GM19328 (cell line): ENCODE data around the gene POTEI.
"Not testable (repeated sequence)": the region's sequence is repeated elsewhere in the genome, so short reads cannot be mapped to it uniquely, and the experiment has no call there.

Experiments
- ATAC-seq: cut with Tn5 transposase; IDR thresholded peaks from one replicate; pipeline ENCODE4 v1.9.1; 2021; ENCODE audit warnings: mild to moderate bottlenecking, moderate library complexity; ENCODE audit not compliant: unreplicated experiment

Gene POTEI

GRCh38 chr2:130509228-130509627, at the start of gene POTEI:
Gene POTEI (minus strand): TSS chr2:130509328. CDS start chr2:130509235, 93 bp downstream.
- ATAC-seq, result not testable (repeated sequence)

GRCh38 chr2:130556441-130556840, 47.3 kb upstream of the POTEI start:
- not testable (repeated sequence) for ATAC-seq

GRCh38 chr2:130554178-130554577, 45.0 kb upstream of the POTEI start:
- ATAC-seq, result not testable (repeated sequence)

- not testable (repeated sequence) for ATAC-seq
These were observed 40.3 kb upstream of the POTEI start for GRCh38 chr2:130549475-130549874.

GRCh38 chr2:130548418-130548817, 39.3 kb upstream of the POTEI start:
- not testable (repeated sequence) for ATAC-seq

GRCh38 chr2:130544978-130545377, 35.9 kb upstream of the POTEI start:
- ATAC-seq, result not testable (repeated sequence)

GRCh38 chr2:130543785-130544528, 34.8 kb upstream of the POTEI start:
- ATAC-seq, result not testable (repeated sequence)

GRCh38 chr2:130542789-130543188, 33.7 kb upstream of the POTEI start:
- ATAC-seq, result not testable (repeated sequence)

- not testable (repeated sequence) for ATAC-seq
These were observed 29.1 kb upstream of the POTEI start for GRCh38 chr2:130538271-130538670.

GRCh38 chr2:130536654-130537053, 27.5 kb upstream of the POTEI start:
- ATAC-seq, result not testable (repeated sequence)

GRCh38 chr2:130531672-130532071, 22.5 kb upstream of the POTEI start:
- ATAC-seq, result not testable (repeated sequence)

- not testable (repeated sequence) for ATAC-seq
These were observed 22.1 kb upstream of the POTEI start for GRCh38 chr2:130531225-130531624.

- not testable (repeated sequence) for ATAC-seq
These were observed 21.1 kb upstream of the POTEI start for GRCh38 chr2:130530212-130530611.

GRCh38 chr2:130529545-130529944, 20.4 kb upstream of the POTEI start:
- ATAC-seq, result not testable (repeated sequence)

- ATAC-seq, result not testable (repeated sequence)
These were observed 18.3 kb upstream of the POTEI start for GRCh38 chr2:130527365-130527967.

GRCh38 chr2:130522390-130522789, 13.3 kb upstream of the POTEI start:
- not testable (repeated sequence) for ATAC-seq

GRCh38 chr2:130520992-130521391, 11.9 kb upstream of the POTEI start, which contains the start of gene CFC1B:
Gene CFC1B (plus strand): TSS chr2:130521222. CDS start chr2:130521485, 263 bp downstream.
- not testable (repeated sequence) for ATAC-seq

GRCh38 chr2:130518516-130519106, 9.5 kb upstream of the POTEI start:
- ATAC-seq, result not testable (repeated sequence)

- ATAC-seq, result not testable (repeated sequence)
These were observed 2.8 kb upstream of the POTEI start for GRCh38 chr2:130511747-130512451.

GRCh38 chr2:130510807-130511746, 1.9 kb upstream of the POTEI start:
- not testable (repeated sequence) for ATAC-seq
